Measurements from ENCODE around the gene COIL. TPM values are rescaled to one million over a fixed set of nuclear protein-coding genes. Genes with fewer than 3 reads are reported as not detected.

COIL gene
- total and polyA plus RNA-seq, 2 donors (not counting 1 experiment from before 2014, with no cell fraction given), result 3.7 to 19.8 TPM

- DNase-seq (no peak), ATAC-seq (ENCODE audit: low read depth) (peak; percentile 21)
- Mint-ChIP-seq H3K27me3 (no peaks in the 10 kb centered on the region), H3K9me3 (ENCODE audit: insufficient read depth) (no peaks in the 10 kb centered on the region), H3K4me1 (peaks cover 34% of the 10 kb centered on the region), H3K27ac (peak overlapping the region; percentile 95), H3K4me3 (peak overlapping the region; percentile 96)
- Histone ChIP-seq H4K20me1 (ENCODE audit: control insufficient read depth, insufficient read depth, low read length, poor library complexity, severe bottlenecking) (peaks cover 23% of the 10 kb centered on the region), H3K9ac (ENCODE audit: low read length) (peak overlapping the region; percentile 84), H3K79me2 (ENCODE audit: control insufficient read depth, insufficient read depth, low read length) (peaks cover 47% of the 10 kb centered on the region), H3K27me3 (replicated peaks in 1 of 4; ENCODE audit: control extremely low read depth in 1 of 4, control insufficient read depth in 3 of 4, insufficient read depth in 4 of 4, low read length in 3 of 4) (no peaks in the 10 kb centered on the region), H3K9me3 (ENCODE audit: control extremely low read depth in 1 of 3, control insufficient read depth in 2 of 3, insufficient read depth in 1 of 3, low read length in 2 of 3) (no peaks in the 10 kb centered on the region), H3K27ac (ENCODE audit: low read length in 2 of 2) (peak overlapping the region; percentile 44 to 76), H3K4me2 (replicated peaks; ENCODE audit: low read depth, low read length, poor library complexity, severe bottlenecking) (peak overlapping the region; percentile 90), H3K4me1 (ENCODE audit: control insufficient read depth in 2 of 2, insufficient read depth in 2 of 2, low read length in 2 of 2) (peaks cover 13 to 24% of the 10 kb centered on the region in 2 donors), H3K36me3 (replicated peaks in 1 of 2; ENCODE audit: control extremely low read depth in 1 of 2, control insufficient read depth in 1 of 2, extremely low read depth in 1 of 2, insufficient read depth in 2 of 2, low read length in 1 of 2) (peaks cover 0 to 25% of the 10 kb centered on the region in 2 experiments), H2AFZ (ENCODE audit: insufficient read depth, low read depth, low read length, poor library complexity, severe bottlenecking) (peak overlapping the region; percentile 84), H3K4me3 (ENCODE audit: control extremely low read depth in 1 of 5, extremely low read depth in 1 of 5, insufficient read depth in 1 of 5, low read depth in 2 of 5, low read length in 4 of 5) (peak overlapping the region; percentile 56 to 87 (median 67))
- CTCF ChIA-PET, result interaction anchor here (0.5 to 3.4 kb wide), 8 partner anchors 18 to 159 kb away, joined by 3 to 14 read pairs (median 4); partner anchors contain the start of genes AKAP1 and COIL
- POLR2A ChIA-PET, result interaction anchor here (0.6 to 3.3 kb wide), 7 partner anchors 10 to 144 kb away, joined by 3 to 21 read pairs (median 4); partner anchors contain the start of genes AKAP1, C17orf67 and DGKE
- intact Hi-C loops (cut with micrococcal nuclease), result loop anchor here (1.0 kb wide), 3 partner anchors 17 to 145 kb away; partner anchors contain the start of genes C17orf67 and COIL
- TF ChIP-seq EZH2 (IDR thresholded peaks at IDR 0.05; ENCODE audit: borderline replicate concordance, insufficient read depth, low read depth, low read length, poor library complexity, severe bottlenecking) (no peak), CTCF (IDR thresholded peaks at IDR 0.05) (no peak)
- WGBS (ENCODE audit: insufficient coverage), result 69% methylated on average over 4 of the region's 11 CpGs
Measured at GRCh38 chr17:56978441-56979090, 17.7 kb upstream of the COIL start.

All from B cell (primary cell).